Epithelial cell of proximal tubule (primary cell): ENCODE results near the gene CCHCR1. TPM values are rescaled to one million over a fixed set of nuclear protein-coding genes. Genes with fewer than 3 reads are reported as not detected.

Experiments used
- DNase-seq: peaks from one replicate; pipeline ENCODE4 v3.0.0-alpha.2; 2011; ENCODE audit warnings: low read depth
- H3K4me3 ChIP-seq: 2 replicates; pipeline ENCODE4 v1.5.1; 2011; ENCODE audit warnings: low read depth, mild to moderate bottlenecking, low read length
- CTCF ChIP-seq: conservative IDR thresholded peaks from 2 replicates; pipeline ENCODE4 v1.5.1; 2012; ENCODE audit warnings: low read depth, mild to moderate bottlenecking, low read length
- total RNA-seq: library from RNA; depleted of rRNA; stranded (reverse); fragments of >200 nt; gene quantifications from 2 replicates; pipeline ENCODE4 v1.2.3, GENCODE V29; 2015

CCHCR1 gene
- total RNA-seq, 1 donor from 2014 or later = 23.2 TPM

DNA sequence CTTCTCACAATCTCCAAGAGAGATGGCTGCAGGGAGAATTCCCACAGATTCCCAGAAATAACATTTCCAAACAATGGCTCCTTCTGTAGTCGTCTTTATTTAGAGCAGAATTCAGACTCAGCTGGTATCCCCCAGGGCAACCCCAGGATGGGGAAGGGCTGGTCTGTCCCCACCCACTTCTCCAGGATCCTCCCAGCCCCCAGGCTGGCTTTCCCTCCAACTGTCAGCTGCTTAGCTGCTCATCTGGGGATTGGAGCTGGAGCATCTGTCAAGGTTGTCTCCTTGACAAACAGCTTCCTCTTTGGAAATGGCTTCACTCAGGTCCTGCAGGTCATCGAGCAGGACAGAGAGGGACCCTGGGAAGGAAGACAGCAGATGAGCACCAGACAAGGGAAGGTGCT lies 15.2 kb downstream of the CCHCR1 start:
- TF ChIP-seq CTCF = no peak

GRCh38 chr6:31140643-31141042 lies 17.0 kb downstream of the CCHCR1 start:
- TF ChIP-seq CTCF = no peak
- H3K4me3 ChIP-seq = no peak overlapping the region
- no peak for DNase-seq

More for the DNA sequence above, 15.2 kb downstream of the CCHCR1 start:
- no peak overlapping the region for H3K4me3 ChIP-seq
- no peak for DNase-seq

GRCh38 chr6:31139599-31139998 lies 18.0 kb downstream of the CCHCR1 start:
- no peak for TF ChIP-seq CTCF

GRCh38 chr6:31138982-31139381 lies 18.6 kb downstream of the CCHCR1 start, which contains the start of gene PSORS1C2:
PSORS1C2 (minus strand) TSS chr6:31139066; CDS start chr6:31139026, 40 bp downstream.
- TF ChIP-seq CTCF = no peak
- no peak within 1 kb of the TSS for H3K4me3 ChIP-seq
- no peak for DNase-seq

More at GRCh38 chr6:31139599-31139998, 18.0 kb downstream of the CCHCR1 start:
- DNase-seq = no peak
- no peak overlapping the region for H3K4me3 ChIP-seq

GRCh38 chr6:31135710-31136109 lies 21.9 kb downstream of the CCHCR1 start:
- H3K4me3 ChIP-seq = no peak overlapping the region
- no peak for TF ChIP-seq CTCF
- no peak for DNase-seq

DNA sequence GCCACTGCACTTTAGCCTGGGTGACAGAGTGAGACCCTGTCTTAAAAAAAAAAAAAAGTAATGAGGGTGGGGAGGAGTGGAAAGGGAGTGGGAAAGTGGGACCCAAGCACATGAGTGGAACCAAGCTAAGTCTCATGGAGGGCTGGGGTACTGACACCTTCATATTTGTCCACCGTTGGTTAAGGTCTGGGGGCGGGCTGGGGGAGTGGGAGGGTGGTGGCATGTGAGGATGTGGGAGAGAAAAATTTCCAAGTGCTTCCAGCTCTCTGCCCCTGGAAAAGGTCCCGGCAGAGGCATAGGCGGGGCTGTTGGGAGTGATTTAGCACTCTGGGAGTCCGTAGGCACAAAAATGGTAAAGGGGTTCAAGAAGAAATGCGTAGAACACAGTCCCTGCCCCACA lies 24.8 kb downstream of the CCHCR1 start:
- no peak for TF ChIP-seq CTCF
- DNase-seq = no peak
- no peak overlapping the region for H3K4me3 ChIP-seq

DNA sequence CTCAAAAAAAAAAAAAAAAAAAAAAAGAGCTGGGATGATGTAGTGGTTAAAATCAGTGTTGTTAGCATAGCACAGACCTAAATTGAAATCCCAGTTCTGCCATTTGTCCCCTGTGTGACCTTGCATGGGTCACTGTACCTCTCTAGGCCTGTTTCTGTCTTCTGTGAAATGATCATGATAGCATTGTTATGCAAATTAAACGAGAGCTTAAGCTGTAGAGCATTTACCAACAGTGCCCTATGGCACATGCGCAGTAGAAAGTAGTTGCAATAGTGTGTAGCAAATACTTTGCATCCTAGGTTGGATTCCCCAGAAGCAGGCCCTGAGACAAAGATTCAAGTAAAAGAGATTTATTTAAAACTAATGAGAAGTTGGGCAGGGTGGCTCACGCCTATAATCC lies 26.0 kb downstream of the CCHCR1 start:
- TF ChIP-seq CTCF = no peak
- no peak for DNase-seq
- H3K4me3 ChIP-seq = no peak overlapping the region
